ENCODE data around the gene PTPN20. TPM values are rescaled to one million over a fixed set of nuclear protein-coding genes. Genes with fewer than 3 reads are reported as not detected.

The PTPN20 gene
- total RNA-seq, 3 donors from 2014 or later (not counting 1 experiment from before 2014, with no cell fraction given): 0.78 to 1.6 TPM; not detected in 1

- Histone ChIP-seq H3K27me3 (ENCODE audit: control insufficient read depth, insufficient read depth, low read length) (no peaks in the 10 kb centered on the region), H3K9me3 (ENCODE audit: control insufficient read depth, insufficient read depth, low read length) (no peaks in the 10 kb centered on the region), H3K4me1 (ENCODE audit: control insufficient read depth, insufficient read depth, low read length) (no peaks in the 10 kb centered on the region), H3K4me3 (ENCODE audit: low read length) (no peak overlapping the region), H3K27ac (ENCODE audit: low read length) (no peak overlapping the region), H3K36me3 (ENCODE audit: control insufficient read depth, insufficient read depth, low read length) (no peaks in the 10 kb centered on the region)
- ATAC-seq (no peak), DNase-seq (no peak)
- Mint-ChIP-seq H3K27me3 (ENCODE audit: low read depth in 2 of 2) (no peaks in the 10 kb centered on the region), H3K4me1 (no peaks in the 10 kb centered on the region), H3K36me3 (no peaks in the 10 kb centered on the region), H3K4me3 (no peak overlapping the region), H3K9me3 (no peaks in the 10 kb centered on the region), H3K27ac (no peak overlapping the region)
- intact Hi-C loops (cut with micrococcal nuclease): no loop called here
- WGBS (ENCODE audit: insufficient coverage): 93% methylated on average over 1 of the region's 2 CpGs
- TF ChIP-seq CTCF (IDR thresholded peaks at IDR 0.05): no peak
Measured at GRCh38 chr10:47018026-47018735, 107.0 kb downstream of the PTPN20 start.

- H3K36me3 Mint-ChIP-seq: no peaks in the 10 kb centered on the region
- H3K4me1 ChIP-seq (ENCODE audit: control insufficient read depth, insufficient read depth, low read length): no peaks in the 10 kb centered on the region
- peaks cover 0 to 6% of the 10 kb centered on the region in 2 donors for H3K9me3 Mint-ChIP-seq
- ATAC-seq (no peak), DNase-seq (no peak)
- TF ChIP-seq CTCF (IDR thresholded peaks at IDR 0.05): no peak
- H3K36me3 ChIP-seq (ENCODE audit: control insufficient read depth, insufficient read depth, low read length): no peaks in the 10 kb centered on the region
- no peak overlapping the region for H3K27ac Mint-ChIP-seq
- peaks cover 0 to 9% of the 10 kb centered on the region in 2 donors for H3K4me1 Mint-ChIP-seq
- H3K27ac ChIP-seq (ENCODE audit: low read length): no peak overlapping the region
- H3K27me3 ChIP-seq (ENCODE audit: control insufficient read depth, insufficient read depth, low read length): no peaks in the 10 kb centered on the region
- H3K27me3 Mint-ChIP-seq (ENCODE audit: low read depth in 2 of 2): no peaks in the 10 kb centered on the region
- 63% methylated on average over 7 of the region's 8 CpGs for WGBS (ENCODE audit: insufficient coverage)
- H3K4me3 Mint-ChIP-seq: no peak overlapping the region
- intact Hi-C loops (cut with micrococcal nuclease): no loop called here
- no peaks in the 10 kb centered on the region for H3K9me3 ChIP-seq (ENCODE audit: control insufficient read depth, insufficient read depth, low read length)
- no peak overlapping the region for H3K4me3 ChIP-seq (ENCODE audit: low read length)
Measured at GRCh38 chr10:47019155-47020145, 108.2 kb downstream of the PTPN20 start.

GRCh38 chr10:47020471-47020870 lies 109.2 kb downstream of the PTPN20 start:
- Mint-ChIP-seq H3K4me3 (no peak overlapping the region), H3K27ac (no peak overlapping the region), H3K36me3 (no peaks in the 10 kb centered on the region), H3K9me3 (peaks cover 0 to 6% of the 10 kb centered on the region in 2 donors), H3K27me3 (ENCODE audit: low read depth in 2 of 2) (no peaks in the 10 kb centered on the region), H3K4me1 (peaks cover 0 to 9% of the 10 kb centered on the region in 2 donors)
- Histone ChIP-seq H3K4me1 (ENCODE audit: control insufficient read depth, insufficient read depth, low read length) (no peaks in the 10 kb centered on the region), H3K4me3 (ENCODE audit: low read length) (no peak overlapping the region), H3K36me3 (ENCODE audit: control insufficient read depth, insufficient read depth, low read length) (no peaks in the 10 kb centered on the region), H3K27me3 (ENCODE audit: control insufficient read depth, insufficient read depth, low read length) (no peaks in the 10 kb centered on the region), H3K27ac (ENCODE audit: low read length) (no peak overlapping the region), H3K9me3 (ENCODE audit: control insufficient read depth, insufficient read depth, low read length) (no peaks in the 10 kb centered on the region)
- WGBS (ENCODE audit: insufficient coverage): 81% methylated on average over 5 of the region's 5 CpGs
- ATAC-seq (no peak), DNase-seq (no peak)
- TF ChIP-seq CTCF (IDR thresholded peaks at IDR 0.05): no peak
- intact Hi-C loops (cut with micrococcal nuclease): no loop called here
